IPS DF 6.9 (cell line): ENCODE measurements around the gene PLCH1.

Experiments
- DNase-seq: peaks from one replicate; pipeline ENCODE4 v3.0.0-alpha.2; 2013; ENCODE audit warnings: low read depth, low spot score
- H3K27ac ChIP-seq: one replicate; pipeline ENCODE4 v1.5.1; 2013; ENCODE audit warnings: low read length, control low read depth
- H3K27me3 ChIP-seq: 2 replicates; pipeline ENCODE4 v1.6.1; 2013; ENCODE audit warnings: mild to moderate bottlenecking, low read length; ENCODE audit not compliant: control insufficient read depth, insufficient read depth
- H3K36me3 ChIP-seq: 2 replicates; pipeline ENCODE4 v1.6.1; 2013; ENCODE audit warnings: low read length; ENCODE audit not compliant: control insufficient read depth, insufficient read depth
- H3K4me1 ChIP-seq: 2 replicates; pipeline ENCODE4 v1.6.1; 2013; ENCODE audit warnings: low read length; ENCODE audit not compliant: control insufficient read depth, insufficient read depth
- H3K4me3 ChIP-seq: 2 replicates; pipeline ENCODE4 v1.5.1; 2013; ENCODE audit warnings: mild to moderate bottlenecking, low read length
- H3K9me3 ChIP-seq: 2 replicates; pipeline ENCODE4 v1.6.1; 2013; ENCODE audit warnings: low read length, inconsistent platforms; ENCODE audit not compliant: control insufficient read depth, insufficient read depth
- WGBS: extraction: QIAGEN DNeasy Blood & Tissue Kit; methylation state at CpG from one replicate; pipeline ENCODE4 v1.1.7; 2013; ENCODE audit warnings: mixed read lengths, missing lambda C conversion rate; ENCODE audit not compliant: insufficient read length, insufficient coverage; 5-methylcytosine and 5-hydroxymethylcytosine counted together

PLCH1 gene

DNA sequence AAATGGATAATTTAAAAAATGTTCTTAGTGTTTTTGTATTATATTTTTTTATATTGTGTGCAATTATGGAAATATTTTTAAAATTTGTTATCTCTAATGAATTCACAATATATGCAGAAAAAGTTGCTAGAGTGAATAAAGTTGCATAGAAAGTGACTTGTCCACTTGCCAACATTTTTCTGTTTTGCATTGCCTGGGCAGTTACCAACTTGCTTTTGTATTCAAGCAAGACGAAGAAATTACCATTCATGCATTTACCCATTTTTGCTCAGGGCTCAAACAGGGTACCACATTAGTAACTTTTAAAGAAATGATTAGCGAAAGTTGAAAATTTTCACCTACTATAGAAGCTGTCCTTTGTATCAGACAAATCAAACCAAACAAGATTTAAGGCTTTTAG lies 298.5 kb downstream of the PLCH1 start:
- H3K4me3 ChIP-seq = no peak overlapping the region
- no peak for DNase-seq
- WGBS = no CpG with 5 or more reads among the region's 2 CpGs
- H3K9me3 ChIP-seq = no peaks in the 10 kb centered on the region
- H3K27ac ChIP-seq = no peak overlapping the region
- no peaks in the 10 kb centered on the region for H3K27me3 ChIP-seq
- 0 out of 2 replicates have a peak, but pooled peaks cover 1% of the 10 kb centered on the region for H3K4me1 ChIP-seq
- H3K36me3 ChIP-seq = no peaks in the 10 kb centered on the region; the same call in 1 of the 2 replicates

DNA sequence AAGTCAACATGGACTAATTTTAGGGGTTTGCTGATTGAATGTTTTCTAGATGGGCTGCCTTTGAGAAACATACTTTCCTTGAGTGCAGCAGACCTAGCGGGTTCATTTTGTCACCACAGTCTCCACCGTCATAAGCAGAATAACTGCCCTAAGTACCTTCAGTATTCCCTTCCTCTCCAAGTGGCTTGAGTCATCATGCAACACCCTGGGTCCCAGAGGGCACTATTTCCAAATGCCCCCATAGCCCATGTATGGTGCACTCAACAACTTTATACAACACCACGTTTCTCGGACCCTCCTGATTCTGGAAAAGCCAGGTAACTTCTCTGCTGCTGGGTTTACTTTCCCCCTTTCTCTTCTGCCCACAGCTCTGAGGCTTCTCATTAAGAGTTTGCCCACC lies 300.1 kb downstream of the PLCH1 start:
- Histone ChIP-seq H3K4me3 (no peak overlapping the region), H3K36me3 (no peaks in the 10 kb centered on the region; the same call in 1 of the 2 replicates), H3K9me3 (no peaks in the 10 kb centered on the region), H3K4me1 (0 out of 2 replicates have a peak, but pooled peaks cover 1% of the 10 kb centered on the region), H3K27ac (no peak overlapping the region), H3K27me3 (no peaks in the 10 kb centered on the region)
- no CpG with 5 or more reads among the region's 4 CpGs for WGBS
- DNase-seq = no peak

DNA sequence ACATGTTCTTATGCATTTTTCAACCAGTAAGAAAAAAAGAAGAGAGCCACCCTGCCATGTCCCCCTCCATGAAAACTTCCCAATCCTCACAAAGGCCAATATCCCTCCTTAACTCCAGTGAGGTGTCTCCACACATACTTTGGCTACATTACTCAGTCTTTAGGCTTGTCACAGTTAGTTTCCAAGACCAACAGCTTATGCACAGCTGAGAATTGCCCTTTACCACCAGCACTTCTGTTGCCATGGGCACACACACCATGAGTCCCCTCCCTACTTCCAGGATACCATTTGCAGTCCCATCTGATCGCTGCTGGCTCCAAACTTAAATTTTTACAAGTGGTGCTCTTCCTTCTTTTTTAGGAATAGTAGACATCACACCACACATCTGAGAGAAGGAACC lies 301.1 kb downstream of the PLCH1 start:
- WGBS = no CpG with 5 or more reads among the region's 1 CpG

DNA sequence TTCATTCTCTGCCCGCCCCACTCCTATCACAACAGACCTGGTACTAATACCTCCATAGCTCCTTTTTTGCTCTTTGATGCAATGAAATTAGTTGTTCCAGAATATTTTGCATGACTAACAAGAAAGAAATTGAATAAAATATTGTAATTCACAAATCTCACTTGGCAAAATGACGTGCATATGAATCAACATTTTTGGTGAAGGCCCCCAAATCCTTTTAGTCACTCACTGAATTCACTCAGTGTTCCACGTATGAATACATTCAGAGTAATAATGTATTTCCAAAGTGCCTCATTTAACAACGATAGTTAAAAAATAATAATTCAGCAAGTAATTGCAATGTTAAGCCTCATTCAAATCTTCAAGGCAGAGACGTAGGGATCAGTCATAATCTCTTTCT lies 302.8 kb downstream of the PLCH1 start:
- Histone ChIP-seq H3K9me3 (no peaks in the 10 kb centered on the region), H3K4me3 (no peak overlapping the region), H3K36me3 (no peaks in the 10 kb centered on the region), H3K27me3 (no peaks in the 10 kb centered on the region), H3K4me1 (no peaks in the 10 kb centered on the region), H3K27ac (no peak overlapping the region)
- WGBS = no CpG with 5 or more reads among the region's 5 CpGs
- DNase-seq = no peak

More for the DNA sequence above, 301.1 kb downstream of the PLCH1 start:
- no peak for DNase-seq
- Histone ChIP-seq H3K36me3 (no peaks in the 10 kb centered on the region), H3K27me3 (no peaks in the 10 kb centered on the region), H3K4me3 (no peak overlapping the region), H3K4me1 (no peaks in the 10 kb centered on the region), H3K27ac (no peak overlapping the region), H3K9me3 (no peaks in the 10 kb centered on the region)

DNA sequence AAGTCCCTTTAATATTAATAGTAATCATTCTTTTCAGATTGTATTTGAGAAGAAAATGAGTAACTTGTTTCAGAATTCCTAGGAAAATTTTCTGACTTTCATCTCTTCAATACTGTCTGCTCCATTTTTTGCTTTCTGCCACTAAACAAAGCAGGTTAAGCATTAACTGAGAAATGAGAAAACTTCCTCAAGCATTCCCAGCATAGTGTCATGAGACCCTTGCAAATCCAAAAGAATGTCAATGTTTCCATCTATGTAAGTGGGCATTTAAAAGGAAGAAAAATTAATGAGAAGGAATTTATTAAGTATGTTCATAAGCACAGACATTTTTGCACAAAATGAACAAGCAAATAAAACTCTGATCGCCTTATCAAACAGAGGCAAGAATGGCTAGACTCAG lies 303.4 kb downstream of the PLCH1 start:
- WGBS = no CpG with 5 or more reads among the region's 1 CpG

DNA sequence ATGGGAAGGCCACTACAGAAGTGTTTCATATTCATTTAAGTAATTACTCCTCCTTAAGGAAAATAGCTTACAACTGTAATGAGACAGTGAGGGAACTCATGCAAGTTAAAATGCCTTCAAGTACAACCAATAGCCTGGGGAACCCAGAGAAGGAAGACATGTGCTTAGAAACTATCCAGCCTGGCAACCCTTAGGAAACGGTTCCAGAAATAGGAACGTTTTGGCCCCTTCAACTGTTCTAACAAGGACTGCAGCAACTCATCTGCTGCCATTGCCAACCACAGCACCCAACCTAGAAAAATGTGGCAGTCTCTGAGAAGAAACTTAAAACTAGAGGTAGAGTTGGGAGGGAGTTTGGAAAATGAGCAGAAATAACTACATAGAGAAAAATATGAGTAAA lies 303.8 kb downstream of the PLCH1 start:
- no peaks in the 10 kb centered on the region for H3K27me3 ChIP-seq
- no peaks in the 10 kb centered on the region for H3K36me3 ChIP-seq
- no peaks in the 10 kb centered on the region for H3K9me3 ChIP-seq
- H3K27ac ChIP-seq = no peak overlapping the region
- H3K4me1 ChIP-seq = no peaks in the 10 kb centered on the region
- no CpG with 5 or more reads among the region's 2 CpGs for WGBS
- H3K4me3 ChIP-seq = no peak overlapping the region
- no peak for DNase-seq

More for the DNA sequence above, 303.4 kb downstream of the PLCH1 start:
- Histone ChIP-seq H3K4me3 (no peak overlapping the region), H3K9me3 (no peaks in the 10 kb centered on the region), H3K27me3 (no peaks in the 10 kb centered on the region), H3K27ac (no peak overlapping the region), H3K36me3 (no peaks in the 10 kb centered on the region), H3K4me1 (no peaks in the 10 kb centered on the region)
- DNase-seq = no peak

DNA sequence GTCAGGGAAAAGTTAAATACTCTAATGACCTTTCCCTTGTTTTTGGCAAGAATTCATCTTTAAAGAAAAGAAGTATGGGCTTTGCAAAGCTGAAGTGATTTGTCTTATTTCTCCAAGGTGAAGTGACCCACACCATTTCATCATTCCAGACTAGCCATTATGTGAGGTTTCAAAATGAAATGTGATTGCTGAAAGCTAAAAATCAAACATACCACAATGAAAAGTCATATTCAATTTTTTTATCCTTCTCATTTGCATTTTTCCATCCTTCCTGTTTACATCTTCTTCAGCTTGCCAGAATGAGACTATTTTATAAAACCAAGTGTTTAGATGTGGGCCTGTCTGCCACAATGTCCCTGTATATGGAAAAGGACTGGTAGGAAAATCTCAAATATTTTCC lies 309.1 kb downstream of the PLCH1 start:
- Histone ChIP-seq H3K4me1 (no peaks in the 10 kb centered on the region; the same call in 1 of the 2 replicates), H3K9me3 (no peaks in the 10 kb centered on the region)
- DNase-seq = no peak

DNA sequence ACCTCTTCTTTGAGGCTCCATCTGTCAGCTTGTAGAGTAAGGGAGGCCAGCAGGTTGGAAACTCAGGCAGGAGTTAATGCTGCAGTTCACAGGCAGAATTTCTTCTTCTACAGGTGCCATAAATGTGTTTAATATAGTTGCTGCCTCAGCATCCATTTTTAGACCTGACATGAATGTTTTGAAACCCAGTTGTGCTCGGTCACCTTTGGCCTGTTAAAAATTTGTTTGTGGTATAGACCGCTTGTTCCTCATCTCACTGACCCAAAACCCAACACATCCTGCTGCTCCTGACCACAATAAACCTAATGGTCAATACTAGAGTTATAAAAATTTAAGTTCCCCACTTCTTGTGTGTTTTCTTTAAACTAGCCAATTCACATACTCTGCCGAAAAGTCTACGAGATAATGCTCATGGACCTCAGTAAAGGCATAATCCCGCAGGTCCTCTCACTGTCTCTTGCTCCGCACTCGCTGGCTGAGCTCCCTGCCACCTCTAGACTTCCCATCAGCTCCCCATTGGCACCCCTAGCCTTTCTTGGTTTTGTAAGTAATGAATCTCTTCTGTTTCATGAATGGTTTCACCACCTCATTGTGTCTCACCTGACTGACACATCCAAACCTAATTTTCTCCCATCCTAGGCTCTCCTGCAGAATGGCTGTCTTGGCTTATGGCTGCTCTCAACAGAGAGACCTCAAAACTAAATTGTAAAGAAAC lies 312.9 kb downstream of the PLCH1 start:
- no peaks in the 10 kb centered on the region; the same call in 1 of the 2 replicates for H3K27me3 ChIP-seq
- no peaks in the 10 kb centered on the region; the same call in 1 of the 2 replicates for H3K9me3 ChIP-seq
- H3K4me3 ChIP-seq = no peak overlapping the region
- no CpG with 5 or more reads among the region's 7 CpGs for WGBS
- no peak overlapping the region for H3K27ac ChIP-seq
- no peak for DNase-seq
- no peaks in the 10 kb centered on the region; the same call in 1 of the 2 replicates for H3K4me1 ChIP-seq
- no peaks in the 10 kb centered on the region for H3K36me3 ChIP-seq

More for the DNA sequence above, 309.1 kb downstream of the PLCH1 start:
- no peaks in the 10 kb centered on the region; the same call in 1 of the 2 replicates for H3K27me3 ChIP-seq
- no peak overlapping the region for H3K27ac ChIP-seq
- no peak overlapping the region for H3K4me3 ChIP-seq
- no peaks in the 10 kb centered on the region for H3K36me3 ChIP-seq

DNA sequence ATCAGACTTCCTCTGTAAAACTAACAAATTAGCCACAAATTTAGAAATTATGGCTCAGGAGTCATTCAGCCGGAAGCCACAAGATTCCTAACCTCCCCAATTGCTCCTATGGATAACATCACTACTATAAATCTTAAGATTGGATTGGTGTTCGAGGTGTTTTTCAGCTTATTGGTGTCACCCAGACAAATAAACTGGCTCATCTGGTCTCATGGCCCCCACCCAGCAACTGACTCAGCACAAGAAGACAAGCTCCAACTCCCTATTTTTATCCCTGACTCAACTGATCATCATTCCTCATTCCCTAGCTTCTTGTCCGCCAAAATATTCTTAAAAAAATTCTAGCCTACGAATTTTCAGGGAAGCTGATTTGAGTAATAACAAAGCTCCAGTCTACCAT lies 316.3 kb downstream of the PLCH1 start:
- no peak for DNase-seq
- no peaks in the 10 kb centered on the region; the same call in 1 of the 2 replicates for H3K27me3 ChIP-seq
- no peak overlapping the region for H3K27ac ChIP-seq
- no peaks in the 10 kb centered on the region for H3K36me3 ChIP-seq
- no peak overlapping the region for H3K4me3 ChIP-seq
- H3K4me1 ChIP-seq = no peaks in the 10 kb centered on the region
- H3K9me3 ChIP-seq = no peaks in the 10 kb centered on the region; the same call in 1 of the 2 replicates
- no CpG with 5 or more reads among the region's 4 CpGs for WGBS

DNA sequence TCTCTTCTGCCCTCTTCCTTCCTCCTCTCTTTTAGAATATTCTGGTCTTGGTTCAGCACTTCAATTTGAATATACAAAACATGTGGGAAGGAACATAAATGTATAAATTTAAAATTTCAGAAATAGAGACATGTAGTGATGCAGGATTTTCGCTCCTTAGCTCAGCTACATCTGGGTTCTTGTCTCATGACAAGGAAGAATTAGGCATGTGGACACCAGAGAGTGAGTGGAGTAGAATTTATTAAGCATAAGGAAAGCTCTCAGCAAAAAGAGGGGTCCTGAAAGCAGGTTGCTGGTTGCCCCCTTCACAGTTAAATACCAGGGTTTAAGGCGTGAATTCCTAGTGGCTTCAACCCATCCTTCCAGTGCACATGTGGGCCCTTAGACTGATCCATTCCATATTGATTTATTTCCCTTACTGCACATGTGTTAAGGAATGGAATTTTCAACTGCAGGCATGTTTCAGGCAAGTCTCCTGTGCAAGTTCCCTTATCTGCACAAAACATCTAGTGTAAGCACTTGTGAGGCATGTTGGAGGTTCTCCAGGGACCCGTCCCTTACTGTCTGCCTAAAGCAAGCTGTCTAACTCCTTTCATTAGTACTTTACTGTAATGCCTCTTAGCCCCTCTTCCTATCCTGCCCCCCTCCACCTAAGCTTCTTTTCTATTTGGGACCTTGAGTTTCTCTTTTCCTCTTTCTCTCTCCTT lies 318.2 kb downstream of the PLCH1 start:
- Histone ChIP-seq H3K4me3 (no peak overlapping the region), H3K4me1 (no peaks in the 10 kb centered on the region), H3K9me3 (no peaks in the 10 kb centered on the region; the same call in 1 of the 2 replicates), H3K27ac (no peak overlapping the region), H3K36me3 (no peaks in the 10 kb centered on the region), H3K27me3 (no peaks in the 10 kb centered on the region)
- DNase-seq = no peak
- no CpG with 5 or more reads among the region's 3 CpGs for WGBS
